ENCODE results near the gene ARRDC1. TPM values are rescaled to one million over a fixed set of nuclear protein-coding genes. Genes with fewer than 3 reads are reported as not detected.

ARRDC1 gene
- total RNA-seq, 1 experiment from 2014 or later, result 47.1 TPM

DNA sequence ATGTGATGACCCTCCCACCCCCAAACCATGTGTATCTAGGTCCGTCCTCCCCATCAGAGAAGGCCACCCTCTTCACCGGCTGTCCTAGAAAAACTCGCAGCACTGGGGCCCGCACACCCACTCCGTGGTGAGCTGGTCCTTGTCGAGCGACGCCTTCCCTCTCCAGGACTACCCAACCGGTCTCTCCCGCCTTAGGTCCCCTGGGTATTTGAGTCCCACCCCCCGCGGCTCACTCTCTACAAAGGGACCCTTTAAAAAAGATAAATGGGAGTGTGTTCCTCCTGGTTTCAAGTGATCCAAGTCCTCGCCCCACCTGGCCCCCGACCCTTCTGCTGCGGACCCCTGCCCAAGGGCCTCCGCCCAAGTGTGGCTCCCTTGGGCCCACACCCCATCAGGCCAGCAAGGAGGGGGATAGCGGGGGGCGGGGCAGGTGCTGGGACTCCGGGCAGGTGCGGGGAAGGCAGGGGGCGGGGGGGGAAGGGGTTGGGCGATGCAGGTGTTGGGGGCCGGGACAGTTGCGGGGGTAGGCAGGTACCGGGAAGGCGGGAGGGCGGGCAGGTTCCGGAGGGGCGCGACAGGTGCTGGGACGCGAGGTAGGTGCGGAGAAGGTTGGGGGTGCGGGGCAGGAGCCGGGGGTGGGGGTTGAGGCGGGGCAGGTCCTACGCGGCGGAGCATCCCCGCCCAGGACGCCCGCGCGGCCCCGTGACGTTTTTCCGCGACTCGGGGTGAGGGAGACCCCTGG lies 970 bp upstream of the ARRDC1 start:
- ATAC-seq (no peak), DNase-seq (ENCODE audit: low read depth, low spot score) (no peak)
- Histone ChIP-seq H3K9me3 (ENCODE audit: control insufficient read depth, insufficient read depth, low read depth, low read length) (no peaks in the 10 kb centered on the region), H3K27me3 (ENCODE audit: control insufficient read depth, insufficient read depth, low read length) (no peaks in the 10 kb centered on the region), H3K4me3 (ENCODE audit: low read depth in 2 of 2, low read length in 2 of 2) (peak overlapping the region; percentile 20 to 27; a peak in 3 of 4 replicates), H3K36me3 (ENCODE audit: control insufficient read depth, insufficient read depth, low read length) (no peaks in the 10 kb centered on the region), H3K27ac (ENCODE audit: low read length) (no peak overlapping the region), H3K4me1 (ENCODE audit: control insufficient read depth, insufficient read depth, low read length) (peaks cover 11% of the 10 kb centered on the region)
- in situ Hi-C loops (cut with HindIII; ENCODE audit: low pct_unique_long_range_greater_than_20kb, low sequenced_read_pairs) (no loop called here), intact Hi-C loops (cut with micrococcal nuclease; ENCODE audit: unreplicated experiment) (no loop called here)
- ChIA-PET CTCF (interaction anchor here (0.7 kb wide), 1 partner anchor 43 kb away, joined by 3 read pairs; no protein-coding TSS in a partner anchor), POLR2A (interaction anchor here (0.6 kb wide), 2 partner anchors 14 to 70 kb away, joined by 3 to 8 read pairs; no protein-coding TSS in a partner anchor)
- BruUV-seq (replicated peaks), result no TSS peak
- TF ChIP-seq, protein P1, sequence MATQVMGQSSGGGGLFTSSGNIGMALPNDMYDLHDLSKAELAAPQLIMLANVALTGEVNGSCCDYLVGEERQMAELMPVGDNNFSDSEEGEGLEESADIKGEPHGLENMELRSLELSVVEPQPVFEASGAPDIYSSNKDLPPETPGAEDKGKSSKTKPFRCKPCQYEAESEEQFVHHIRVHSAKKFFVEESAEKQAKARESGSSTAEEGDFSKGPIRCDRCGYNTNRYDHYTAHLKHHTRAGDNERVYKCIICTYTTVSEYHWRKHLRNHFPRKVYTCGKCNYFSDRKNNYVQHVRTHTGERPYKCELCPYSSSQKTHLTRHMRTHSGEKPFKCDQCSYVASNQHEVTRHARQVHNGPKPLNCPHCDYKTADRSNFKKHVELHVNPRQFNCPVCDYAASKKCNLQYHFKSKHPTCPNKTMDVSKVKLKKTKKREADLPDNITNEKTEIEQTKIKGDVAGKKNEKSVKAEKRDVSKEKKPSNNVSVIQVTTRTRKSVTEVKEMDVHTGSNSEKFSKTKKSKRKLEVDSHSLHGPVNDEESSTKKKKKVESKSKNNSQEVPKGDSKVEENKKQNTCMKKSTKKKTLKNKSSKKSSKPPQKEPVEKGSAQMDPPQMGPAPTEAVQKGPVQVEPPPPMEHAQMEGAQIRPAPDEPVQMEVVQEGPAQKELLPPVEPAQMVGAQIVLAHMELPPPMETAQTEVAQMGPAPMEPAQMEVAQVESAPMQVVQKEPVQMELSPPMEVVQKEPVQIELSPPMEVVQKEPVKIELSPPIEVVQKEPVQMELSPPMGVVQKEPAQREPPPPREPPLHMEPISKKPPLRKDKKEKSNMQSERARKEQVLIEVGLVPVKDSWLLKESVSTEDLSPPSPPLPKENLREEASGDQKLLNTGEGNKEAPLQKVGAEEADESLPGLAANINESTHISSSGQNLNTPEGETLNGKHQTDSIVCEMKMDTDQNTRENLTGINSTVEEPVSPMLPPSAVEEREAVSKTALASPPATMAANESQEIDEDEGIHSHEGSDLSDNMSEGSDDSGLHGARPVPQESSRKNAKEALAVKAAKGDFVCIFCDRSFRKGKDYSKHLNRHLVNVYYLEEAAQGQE (IDR thresholded peaks at IDR 0.05; ENCODE audit: insufficient read depth in 1 of 2, low read depth in 2 of 2, low read length in 1 of 2), result no peak
- TF ChIP-seq POLR2AphosphoS5 (IDR thresholded peaks at IDR 0.05; ENCODE audit: low read depth, low read length) (no peak), SIN3A (IDR thresholded peaks at IDR 0.05; ENCODE audit: borderline replicate concordance, insufficient read depth, low read depth, low read length) (no peak), TCF7L2 (IDR thresholded peaks at IDR 0.05; ENCODE audit: low read depth, low read length) (no peak)
- TF ChIP-seq, protein P2, sequence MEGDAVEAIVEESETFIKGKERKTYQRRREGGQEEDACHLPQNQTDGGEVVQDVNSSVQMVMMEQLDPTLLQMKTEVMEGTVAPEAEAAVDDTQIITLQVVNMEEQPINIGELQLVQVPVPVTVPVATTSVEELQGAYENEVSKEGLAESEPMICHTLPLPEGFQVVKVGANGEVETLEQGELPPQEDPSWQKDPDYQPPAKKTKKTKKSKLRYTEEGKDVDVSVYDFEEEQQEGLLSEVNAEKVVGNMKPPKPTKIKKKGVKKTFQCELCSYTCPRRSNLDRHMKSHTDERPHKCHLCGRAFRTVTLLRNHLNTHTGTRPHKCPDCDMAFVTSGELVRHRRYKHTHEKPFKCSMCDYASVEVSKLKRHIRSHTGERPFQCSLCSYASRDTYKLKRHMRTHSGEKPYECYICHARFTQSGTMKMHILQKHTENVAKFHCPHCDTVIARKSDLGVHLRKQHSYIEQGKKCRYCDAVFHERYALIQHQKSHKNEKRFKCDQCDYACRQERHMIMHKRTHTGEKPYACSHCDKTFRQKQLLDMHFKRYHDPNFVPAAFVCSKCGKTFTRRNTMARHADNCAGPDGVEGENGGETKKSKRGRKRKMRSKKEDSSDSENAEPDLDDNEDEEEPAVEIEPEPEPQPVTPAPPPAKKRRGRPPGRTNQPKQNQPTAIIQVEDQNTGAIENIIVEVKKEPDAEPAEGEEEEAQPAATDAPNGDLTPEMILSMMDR (IDR thresholded peaks at IDR 0.05), result no peak

DNA sequence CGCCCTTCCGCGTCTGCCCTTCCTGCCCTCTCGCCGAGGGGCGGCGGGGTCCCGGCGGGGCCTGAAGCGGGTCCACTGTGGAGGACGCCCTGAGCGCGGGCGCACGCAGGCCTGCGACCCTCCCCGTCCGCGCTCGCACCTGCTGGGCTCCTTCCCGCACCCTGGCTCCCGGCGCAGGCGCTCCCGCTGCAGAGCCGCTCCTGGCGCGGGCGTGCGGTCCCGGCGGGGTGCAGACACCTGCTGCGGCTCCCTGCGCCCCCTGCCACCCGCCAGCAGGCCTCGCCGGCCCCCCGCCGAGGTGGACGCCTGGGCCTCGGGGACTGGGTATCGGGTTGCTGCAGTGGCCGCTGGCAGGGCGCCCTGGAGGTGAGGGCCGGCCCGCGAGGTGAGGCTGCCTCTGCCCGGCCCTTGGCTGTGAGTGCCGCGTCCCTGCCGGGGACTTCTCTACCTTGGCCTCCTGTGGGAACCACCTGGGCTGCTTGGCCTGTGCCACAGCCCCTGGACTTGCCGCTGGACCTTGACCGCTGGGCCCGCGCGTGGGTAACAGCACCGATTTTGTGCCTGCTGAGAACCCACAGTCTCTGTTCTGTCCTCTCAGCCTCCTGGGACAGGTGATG lies 627 bp downstream of the ARRDC1 start:
- peak overlapping the region; percentile 55 to 60 for H3K4me3 ChIP-seq (ENCODE audit: low read depth in 2 of 2, low read length in 2 of 2)
- CTCF ChIA-PET, result no interaction called here
- in situ Hi-C loops (cut with HindIII; ENCODE audit: low pct_unique_long_range_greater_than_20kb, low sequenced_read_pairs) (no loop called here), intact Hi-C loops (cut with micrococcal nuclease; ENCODE audit: unreplicated experiment) (no loop called here)
- no peaks in the 10 kb centered on the region for H3K9me3 ChIP-seq (ENCODE audit: control insufficient read depth, insufficient read depth, low read depth, low read length)
- TF ChIP-seq, protein P1 (IDR thresholded peaks at IDR 0.05; ENCODE audit: insufficient read depth in 1 of 2, low read depth in 2 of 2, low read length in 1 of 2), result no peak
- TF ChIP-seq, protein P2 (IDR thresholded peaks at IDR 0.05), result no peak
- no peak for TF ChIP-seq SIN3A (IDR thresholded peaks at IDR 0.05; ENCODE audit: borderline replicate concordance, insufficient read depth, low read depth, low read length)
- no peak for TF ChIP-seq TCF7L2 (IDR thresholded peaks at IDR 0.05; ENCODE audit: low read depth, low read length)
- no peak for TF ChIP-seq POLR2AphosphoS5 (IDR thresholded peaks at IDR 0.05; ENCODE audit: low read depth, low read length)
- peaks cover 13% of the 10 kb centered on the region for H3K4me1 ChIP-seq (ENCODE audit: control insufficient read depth, insufficient read depth, low read length)
- no peak for DNase-seq (ENCODE audit: low read depth, low spot score)
- POLR2A ChIA-PET, result no interaction called here
- H3K27me3 ChIP-seq (ENCODE audit: control insufficient read depth, insufficient read depth, low read length), result no peaks in the 10 kb centered on the region
- peak; percentile 19; the same call in 1 of the 2 replicates for ATAC-seq
- H3K27ac ChIP-seq (ENCODE audit: low read length), result peak overlapping the region; percentile 46
- no peaks in the 10 kb centered on the region for H3K36me3 ChIP-seq (ENCODE audit: control insufficient read depth, insufficient read depth, low read length)
- BruUV-seq (replicated peaks), result no TSS peak
